GM12874 (cell line): ENCODE results near the gene TSPAN5.

ENCODE experiments used
- CTCF ChIP-seq: IDR thresholded peaks from 2 replicates; pipeline ENCODE4 v1.5.1; 2011; ENCODE audit warnings: low read depth, mild to moderate bottlenecking, control low read depth, low read length, moderate library complexity; ENCODE audit not compliant: insufficient read depth

The TSPAN5 gene

GRCh38 chr4:98627531-98628257 lies 30.7 kb downstream of the TSPAN5 start:
- TF ChIP-seq CTCF = no peak

GRCh38 chr4:98626350-98626749 lies 32.1 kb downstream of the TSPAN5 start:
- TF ChIP-seq CTCF = no peak

GRCh38 chr4:98625920-98626319 lies 32.5 kb downstream of the TSPAN5 start:
- no peak for TF ChIP-seq CTCF

- no peak for TF ChIP-seq CTCF
Observed at GRCh38 chr4:98625399-98625798, 33.0 kb downstream of the TSPAN5 start.

- TF ChIP-seq CTCF = no peak
Observed at GRCh38 chr4:98624642-98625041, 33.8 kb downstream of the TSPAN5 start.

GRCh38 chr4:98624144-98624543 lies 34.3 kb downstream of the TSPAN5 start:
- TF ChIP-seq CTCF = no peak

- no peak for TF ChIP-seq CTCF
Observed at GRCh38 chr4:98623126-98623802, 35.1 kb downstream of the TSPAN5 start.
